GM19468 (cell line): ENCODE data around the gene KCNK6.

Experiments
- ATAC-seq: cut with Tn5 transposase; IDR thresholded peaks from one replicate; pipeline ENCODE4 v1.9.1; 2021; ENCODE audit warnings: mild to moderate bottlenecking, moderate library complexity, moderate number of reproducible peaks; ENCODE audit not compliant: unreplicated experiment; ENCODE audit errors: extremely low read depth

Gene KCNK6

GRCh38 chr19:38293281-38293680 is 26.4 kb upstream of the KCNK6 start:
- ATAC-seq, result no peak

GRCh38 chr19:38294090-38294489 is 25.6 kb upstream of the KCNK6 start:
- no peak for ATAC-seq

GRCh38 chr19:38298821-38299680 is 20.6 kb upstream of the KCNK6 start:
- ATAC-seq, result no peak

- no peak for ATAC-seq
These were observed 15.9 kb upstream of the KCNK6 start, which contains the start of gene C19orf33 for GRCh38 chr19:38303517-38304351. C19orf33 (plus strand) TSS chr19:38304251; CDS start chr19:38304262, 11 bp downstream.

GRCh38 chr19:38304352-38304865 is 15.2 kb upstream of the KCNK6 start:
- ATAC-seq, result no peak

GRCh38 chr19:38304866-38305429 is 14.7 kb upstream of the KCNK6 start:
- ATAC-seq, result no peak

GRCh38 chr19:38306236-38306635 is 13.4 kb upstream of the KCNK6 start:
- ATAC-seq, result no peak

- ATAC-seq, result no peak
These were observed 12.6 kb upstream of the KCNK6 start for GRCh38 chr19:38307076-38307475.

- no peak for ATAC-seq
These were observed 12.0 kb upstream of the KCNK6 start for GRCh38 chr19:38307597-38307996.

GRCh38 chr19:38308006-38308766 is 11.5 kb upstream of the KCNK6 start:
- ATAC-seq, result no peak

- ATAC-seq, result no peak
These were observed 10.6 kb upstream of the KCNK6 start for GRCh38 chr19:38308926-38309614.

- ATAC-seq, result no peak
These were observed 9.9 kb upstream of the KCNK6 start for GRCh38 chr19:38309615-38310278.

GRCh38 chr19:38310279-38310670 is 9.4 kb upstream of the KCNK6 start:
- ATAC-seq, result no peak

- ATAC-seq, result no peak
These were observed 8.7 kb upstream of the KCNK6 start for GRCh38 chr19:38310986-38311385.

- peak; percentile 85 for ATAC-seq
These were observed 3.8 kb upstream of the KCNK6 start, which contains the start of gene YIF1B for GRCh38 chr19:38315657-38316476. YIF1B (minus strand) TSS chr19:38315947; CDS start chr19:38315917, 30 bp downstream.

GRCh38 chr19:38316477-38317067 is 3.1 kb upstream of the KCNK6 start:
- ATAC-seq, result no peak

GRCh38 chr19:38317104-38317612 is 2.5 kb upstream of the KCNK6 start:
- ATAC-seq, result no peak
